ENCODE results near the gene ZDHHC14. TPM values are rescaled to one million over a fixed set of nuclear protein-coding genes. Genes with fewer than 3 reads are reported as not detected.

ZDHHC14 gene
- total RNA-seq, 3 donors from 2014 or later: 9.1 to 10.5 (median 10.0) TPM

GRCh38 chr6:157396026-157396425 is 15.0 kb downstream of the ZDHHC14 start:
- DNase-seq (no peak), ATAC-seq (no peak)
- Histone ChIP-seq H3K9me3 (no peaks in the 10 kb centered on the region), H3K4me3 (no peak overlapping the region), H3K36me3 (ENCODE audit: low read depth) (no peaks in the 10 kb centered on the region), H3K4me1 (ENCODE audit: low read depth) (peaks cover 7% of the 10 kb centered on the region)
- intact Hi-C loops (cut with DNase I, micrococcal nuclease): no loop called here
- TF ChIP-seq CTCF (IDR thresholded peaks at IDR 0.05): no peak

- H3K9me3 ChIP-seq: no peaks in the 10 kb centered on the region
- peaks cover 7% of the 10 kb centered on the region for H3K4me1 ChIP-seq (ENCODE audit: low read depth)
- no peak overlapping the region for H3K4me3 ChIP-seq
- no peak for TF ChIP-seq CTCF (IDR thresholded peaks at IDR 0.05)
- H3K36me3 ChIP-seq (ENCODE audit: low read depth): no peaks in the 10 kb centered on the region
- DNase-seq: no peak
- no peak for ATAC-seq
- intact Hi-C loops (cut with DNase I, micrococcal nuclease): no loop called here
Observed at GRCh38 chr6:157397660-157398059, 16.7 kb downstream of the ZDHHC14 start.

- intact Hi-C loops (cut with DNase I, micrococcal nuclease): no loop called here
- H3K4me1 ChIP-seq (ENCODE audit: low read depth): peaks cover 4% of the 10 kb centered on the region
- H3K36me3 ChIP-seq (ENCODE audit: low read depth): no peaks in the 10 kb centered on the region
- H3K4me3 ChIP-seq: no peak overlapping the region
- no peak for TF ChIP-seq CTCF (IDR thresholded peaks at IDR 0.05)
- H3K9me3 ChIP-seq: no peaks in the 10 kb centered on the region
- DNase-seq (no peak), ATAC-seq (no peak)
Observed at GRCh38 chr6:157398151-157398550, 17.2 kb downstream of the ZDHHC14 start.

GRCh38 chr6:157400676-157401075 is 19.7 kb downstream of the ZDHHC14 start:
- Histone ChIP-seq H3K9me3 (no peaks in the 10 kb centered on the region), H3K4me1 (ENCODE audit: low read depth) (no peaks in the 10 kb centered on the region), H3K4me3 (no peak overlapping the region), H3K36me3 (ENCODE audit: low read depth) (no peaks in the 10 kb centered on the region)
- TF ChIP-seq CTCF (IDR thresholded peaks at IDR 0.05): no peak
- ATAC-seq (no peak), DNase-seq (no peak)
- intact Hi-C loops (cut with DNase I, micrococcal nuclease): no loop called here

GRCh38 chr6:157401734-157402338 is 20.8 kb downstream of the ZDHHC14 start:
- H3K4me1 ChIP-seq (ENCODE audit: low read depth): no peaks in the 10 kb centered on the region
- no peak overlapping the region for H3K4me3 ChIP-seq
- TF ChIP-seq CTCF (IDR thresholded peaks at IDR 0.05): no peak
- no peaks in the 10 kb centered on the region for H3K9me3 ChIP-seq
- ATAC-seq: no peak
- no peak for DNase-seq
- intact Hi-C loops (cut with DNase I, micrococcal nuclease): no loop called here
- no peaks in the 10 kb centered on the region for H3K36me3 ChIP-seq (ENCODE audit: low read depth)
